Astrocyte (in vitro differentiated cells and primary cell): ENCODE results near the gene SETD4. TPM values are rescaled to one million over a fixed set of nuclear protein-coding genes. Genes with fewer than 3 reads are reported as not detected.

Experiments used
- DNase-seq: peaks from one replicate; pipeline ENCODE4 v3.0.0-alpha.2; 2010; ENCODE audit warnings: low read depth
- FAIRE-seq: peaks from 2 replicates; lab custom pipeline; 2011; peaks lifted over from hg19 to GRCh38; lab: Jason Lieb, UNC
- H2AFZ ChIP-seq: 2 replicates; pipeline ENCODE4 v1.6.0; 2012; ENCODE audit warnings: low read depth, low read length, inconsistent platforms
- H3K27ac ChIP-seq: 2 replicates; pipeline ENCODE4 v1.5.1; 2011; ENCODE audit warnings: low read depth, low read length, inconsistent platforms
- H3K27me3 ChIP-seq: 2 replicates; pipeline ENCODE4 v1.6.0; 2011; ENCODE audit warnings: low read length, inconsistent platforms; ENCODE audit not compliant: insufficient read depth
- H3K36me3 ChIP-seq: 2 replicates; pipeline ENCODE4 v1.5.1; 2011; ENCODE audit warnings: low read length, inconsistent platforms; ENCODE audit not compliant: insufficient read depth
- H3K4me1 ChIP-seq: 2 replicates; pipeline ENCODE4 v1.5.1; 2011; ENCODE audit warnings: low read length, inconsistent platforms; ENCODE audit not compliant: insufficient read depth
- H3K4me2 ChIP-seq: 2 replicates; pipeline ENCODE4 v1.6.0; 2012; ENCODE audit warnings: low read length, inconsistent platforms
- H3K4me3 ChIP-seq: 2 replicates; pipeline ENCODE4 v1.5.1; 2011; ENCODE audit warnings: low read depth, mild to moderate bottlenecking, low read length, inconsistent platforms; ENCODE audit not compliant: insufficient read depth
- H3K79me2 ChIP-seq: 2 replicates; pipeline ENCODE4 v1.6.0; 2012; ENCODE audit warnings: mild to moderate bottlenecking, low read length, inconsistent platforms; ENCODE audit not compliant: insufficient read depth
- H3K9ac ChIP-seq: 2 replicates; pipeline ENCODE4 v1.6.0; 2012; ENCODE audit warnings: mild to moderate bottlenecking, low read length, inconsistent platforms
- H3K9me3 ChIP-seq: 2 replicates; pipeline ENCODE4 v1.5.1; 2012; ENCODE audit warnings: low read depth, mild to moderate bottlenecking, low read length, inconsistent platforms; ENCODE audit not compliant: insufficient read depth
- H4K20me1 ChIP-seq: 2 replicates; pipeline ENCODE4 v1.6.0; 2012; ENCODE audit warnings: low read length, inconsistent platforms; ENCODE audit not compliant: insufficient read depth
- H3K27ac Mint-ChIP-seq: one replicate; pipeline ENCODE4 v1.8.0; 2021; ENCODE audit warnings: mild to moderate bottlenecking, mixed read lengths; ENCODE audit not compliant: unreplicated experiment
- H3K27me3 Mint-ChIP-seq: one replicate; pipeline ENCODE4 v1.8.0; 2021; ENCODE audit warnings: low read depth, mixed read lengths; ENCODE audit not compliant: unreplicated experiment
- H3K36me3 Mint-ChIP-seq: one replicate; pipeline ENCODE4 v1.8.0; 2021; ENCODE audit warnings: low read depth, mixed read lengths; ENCODE audit not compliant: unreplicated experiment
- H3K4me1 Mint-ChIP-seq: one replicate; pipeline ENCODE4 v1.8.0; 2021; ENCODE audit warnings: low read depth, mixed read lengths; ENCODE audit not compliant: unreplicated experiment
- H3K4me3 Mint-ChIP-seq: one replicate; pipeline ENCODE4 v1.8.0; 2021; ENCODE audit warnings: mild to moderate bottlenecking, moderate library complexity, mixed read lengths; ENCODE audit not compliant: unreplicated experiment
- H3K9me3 Mint-ChIP-seq: one replicate; pipeline ENCODE4 v1.8.0; 2021; ENCODE audit warnings: mild to moderate bottlenecking, mixed read lengths; ENCODE audit not compliant: unreplicated experiment
- EZH2 ChIP-seq: IDR thresholded peaks from 2 replicates; pipeline ENCODE4 v1.6.1; 2012; ENCODE audit warnings: mild to moderate bottlenecking, low read length, inconsistent platforms; ENCODE audit not compliant: insufficient read depth
- total RNA-seq: library from RNA; stranded (reverse); gene quantifications from 2 replicates; pipeline ENCODE4 v1.2.1, GENCODE V29; 2021
- TF ChIP-seq, protein P1 (sequence below): IDR thresholded peaks from 2 replicates; pipeline ENCODE4 v1.5.1; 2011; ENCODE audit warnings: low read depth, mild to moderate bottlenecking, inconsistent platforms, low read length, moderate library complexity; ENCODE audit not compliant: insufficient read depth

Gene SETD4
- total RNA-seq, 1 donor from 2014 or later = 14.8 TPM

DNA sequence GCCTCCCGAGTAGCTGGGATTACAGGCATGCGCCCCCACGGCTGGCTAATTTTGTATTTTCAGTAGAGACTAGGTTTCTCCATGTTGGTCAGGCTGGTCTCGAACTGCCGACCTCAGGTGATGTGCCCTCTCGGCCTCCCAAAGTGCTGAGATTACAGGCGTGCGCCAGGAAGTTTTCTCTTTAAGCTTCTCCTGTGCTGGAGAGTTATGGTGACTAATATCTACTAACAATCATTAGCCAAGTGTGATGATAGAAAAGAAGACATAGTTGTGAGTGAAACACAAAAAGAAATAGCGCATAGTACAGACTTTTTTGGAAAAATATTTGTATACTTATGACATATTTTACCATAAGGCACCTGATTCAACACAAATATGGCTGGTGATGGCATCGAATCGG, 56.5 kb downstream of the SETD4 start:
- Mint-ChIP-seq H3K27me3 (peaks cover 24% of the 10 kb centered on the region), H3K27ac (no peak overlapping the region), H3K36me3 (no peaks in the 10 kb centered on the region), H3K4me3 (no peak overlapping the region), H3K4me1 (no peaks in the 10 kb centered on the region), H3K9me3 (peaks cover 15% of the 10 kb centered on the region)
- Histone ChIP-seq H3K9me3 (peaks cover 4% of the 10 kb centered on the region), H3K79me2 (no peaks in the 10 kb centered on the region), H4K20me1 (no peaks in the 10 kb centered on the region), H3K4me2 (no peak overlapping the region), H2AFZ (no peak overlapping the region), H3K4me3 (no peak overlapping the region), H3K4me1 (no peaks in the 10 kb centered on the region), H3K27ac (no peak overlapping the region), H3K36me3 (no peaks in the 10 kb centered on the region), H3K9ac (no peak overlapping the region), H3K27me3 (peaks cover 15% of the 10 kb centered on the region)
- no peak for DNase-seq
- FAIRE-seq = no peak
- TF ChIP-seq EZH2 = no peak
- TF ChIP-seq, protein P1, sequence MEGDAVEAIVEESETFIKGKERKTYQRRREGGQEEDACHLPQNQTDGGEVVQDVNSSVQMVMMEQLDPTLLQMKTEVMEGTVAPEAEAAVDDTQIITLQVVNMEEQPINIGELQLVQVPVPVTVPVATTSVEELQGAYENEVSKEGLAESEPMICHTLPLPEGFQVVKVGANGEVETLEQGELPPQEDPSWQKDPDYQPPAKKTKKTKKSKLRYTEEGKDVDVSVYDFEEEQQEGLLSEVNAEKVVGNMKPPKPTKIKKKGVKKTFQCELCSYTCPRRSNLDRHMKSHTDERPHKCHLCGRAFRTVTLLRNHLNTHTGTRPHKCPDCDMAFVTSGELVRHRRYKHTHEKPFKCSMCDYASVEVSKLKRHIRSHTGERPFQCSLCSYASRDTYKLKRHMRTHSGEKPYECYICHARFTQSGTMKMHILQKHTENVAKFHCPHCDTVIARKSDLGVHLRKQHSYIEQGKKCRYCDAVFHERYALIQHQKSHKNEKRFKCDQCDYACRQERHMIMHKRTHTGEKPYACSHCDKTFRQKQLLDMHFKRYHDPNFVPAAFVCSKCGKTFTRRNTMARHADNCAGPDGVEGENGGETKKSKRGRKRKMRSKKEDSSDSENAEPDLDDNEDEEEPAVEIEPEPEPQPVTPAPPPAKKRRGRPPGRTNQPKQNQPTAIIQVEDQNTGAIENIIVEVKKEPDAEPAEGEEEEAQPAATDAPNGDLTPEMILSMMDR = no peak

- Mint-ChIP-seq H3K4me1 (no peaks in the 10 kb centered on the region), H3K36me3 (no peaks in the 10 kb centered on the region), H3K27ac (no peak overlapping the region), H3K27me3 (peaks cover 41% of the 10 kb centered on the region), H3K4me3 (no peak overlapping the region), H3K9me3 (peaks cover 1% of the 10 kb centered on the region)
- no peak overlapping the region for H3K9ac ChIP-seq
- TF ChIP-seq, protein P1 = no peak
- TF ChIP-seq EZH2 = no peak
- H3K27ac ChIP-seq = no peak overlapping the region
- no peak overlapping the region for H3K4me2 ChIP-seq
- H3K4me3 ChIP-seq = no peak overlapping the region
- H3K9me3 ChIP-seq = no peaks in the 10 kb centered on the region
- no peaks in the 10 kb centered on the region for H3K36me3 ChIP-seq
- H3K4me1 ChIP-seq = no peaks in the 10 kb centered on the region
- no peak for DNase-seq
- no peaks in the 10 kb centered on the region for H4K20me1 ChIP-seq
- peaks cover 31% of the 10 kb centered on the region for H3K27me3 ChIP-seq
- no peaks in the 10 kb centered on the region for H3K79me2 ChIP-seq
- no peak overlapping the region for H2AFZ ChIP-seq
- FAIRE-seq = no peak
Measured at GRCh38 chr21:35996217-35996616, 64.1 kb downstream of the SETD4 start.

- no peak overlapping the region for H3K4me3 Mint-ChIP-seq
- FAIRE-seq = no peak
- TF ChIP-seq, protein P1 = no peak
- TF ChIP-seq EZH2 = no peak
Measured at GRCh38 chr21:35995522-35996088, 64.7 kb downstream of the SETD4 start.

More at GRCh38 chr21:35995522-35996088, 64.7 kb downstream of the SETD4 start:
- peaks cover 1% of the 10 kb centered on the region for H3K9me3 Mint-ChIP-seq
- Histone ChIP-seq H3K4me2 (no peak overlapping the region), H3K27me3 (peaks cover 33% of the 10 kb centered on the region), H2AFZ (no peak overlapping the region), H3K9me3 (no peaks in the 10 kb centered on the region), H3K36me3 (no peaks in the 10 kb centered on the region), H3K9ac (no peak overlapping the region), H4K20me1 (no peaks in the 10 kb centered on the region), H3K27ac (no peak overlapping the region), H3K4me1 (no peaks in the 10 kb centered on the region), H3K4me3 (no peak overlapping the region), H3K79me2 (no peaks in the 10 kb centered on the region)
- no peak overlapping the region for H3K27ac Mint-ChIP-seq
- DNase-seq = peak; percentile 33
- H3K36me3 Mint-ChIP-seq = no peaks in the 10 kb centered on the region
- H3K4me1 Mint-ChIP-seq = no peaks in the 10 kb centered on the region
- H3K27me3 Mint-ChIP-seq = peaks cover 42% of the 10 kb centered on the region
